Sigmoid colon (tissue), 3 donors: ENCODE data around the gene RNF149.

ENCODE experiments used
- CTCF ChIP-seq, 4 experiments: fragments of 450-650 bp in 3 of 4; fragments of 200-600 bp in 1 of 4; IDR thresholded peaks; one replicate each; pipeline ENCODE4 v1.5.1; 2016 to 2019; ENCODE audit warnings: antibody characterized with exemption in 4 of 4, mild to moderate bottlenecking in 3 of 4, moderate library complexity in 2 of 4
- POLR2A ChIP-seq, 2 donors: fragments of 450-650 bp; IDR thresholded peaks; one replicate each; pipeline ENCODE4 v1.6.1; 2016; ENCODE audit warnings: antibody characterized with exemption in 2 of 2, mild to moderate bottlenecking in 2 of 2, moderate library complexity in 2 of 2

GRCh38 chr2:101255501-101255900 lies 53.0 kb downstream of the RNF149 start:
- TF ChIP-seq CTCF (IDR thresholded peaks at IDR 0.05) = no peak
- TF ChIP-seq POLR2A (IDR thresholded peaks at IDR 0.05) = no peak
